Fibroblast of lung (primary cell): ENCODE results near the gene RTP3. TPM values are rescaled to one million over a fixed set of nuclear protein-coding genes. Genes with fewer than 3 reads are reported as not detected.

Experiments
- DNase-seq, 2 donors: peaks; one replicate each; pipeline versions ENCODE4 v3.0.0 to v3.0.0-alpha.2; 2010; ENCODE audit warnings: low read depth in 2 of 2
- H2AFZ ChIP-seq: 2 replicates; pipeline ENCODE4 v1.5.1; 2012; ENCODE audit warnings: low read length, control low read depth, inconsistent platforms
- H3K27ac ChIP-seq: 2 replicates; pipeline ENCODE4 v1.5.1; 2011; ENCODE audit warnings: low read length, control low read depth; ENCODE audit not compliant: insufficient read depth
- H3K27me3 ChIP-seq: 2 replicates; pipeline ENCODE4 v1.5.1; 2011; ENCODE audit warnings: mild to moderate bottlenecking, low read length; ENCODE audit not compliant: control insufficient read depth, insufficient read depth
- H3K36me3 ChIP-seq: 2 replicates; pipeline ENCODE4 v1.5.1; 2011; ENCODE audit warnings: low read length; ENCODE audit not compliant: control insufficient read depth, insufficient read depth
- H3K4me1 ChIP-seq: 2 replicates; pipeline ENCODE4 v1.5.1; 2011; ENCODE audit warnings: low read length; ENCODE audit not compliant: control insufficient read depth, insufficient read depth; ENCODE audit errors: extremely low read depth
- H3K4me2 ChIP-seq: 2 replicates; pipeline ENCODE4 v1.5.1; 2011; ENCODE audit warnings: low read length, control low read depth; ENCODE audit not compliant: insufficient read depth; ENCODE audit errors: extremely low read depth
- H3K4me3 ChIP-seq, 4 experiments: fragments of 200-600 bp in 1 of 4; sonication (generic) in 1 of 4; replicated peaks in 1 of 4; 2 replicates each; pipeline ENCODE4 v1.5.1; 2011 to 2016; ENCODE audit warnings: low read length in 4 of 4, low read depth in 3 of 4, mild to moderate bottlenecking in 3 of 4, control low read depth in 2 of 4, inconsistent platforms in 1 of 4, mixed read lengths in 1 of 4; ENCODE audit not compliant: insufficient read depth in 1 of 4; ENCODE audit errors: control extremely low read depth in 1 of 4
- H3K79me2 ChIP-seq: 2 replicates; pipeline ENCODE4 v1.5.1; 2012; ENCODE audit warnings: mild to moderate bottlenecking, low read length, inconsistent platforms; ENCODE audit not compliant: control insufficient read depth, insufficient read depth
- H3K9ac ChIP-seq: 2 replicates; pipeline ENCODE4 v1.5.1; 2011; ENCODE audit warnings: mild to moderate bottlenecking, low read length, control low read depth; ENCODE audit not compliant: insufficient read depth
- H3K9me3 ChIP-seq: 2 replicates; pipeline ENCODE4 v1.5.1; 2012; ENCODE audit warnings: low read depth, low read length; ENCODE audit not compliant: control insufficient read depth, insufficient read depth
- H4K20me1 ChIP-seq: 2 replicates; pipeline ENCODE4 v1.5.1; 2011; ENCODE audit warnings: low read length; ENCODE audit not compliant: control insufficient read depth, insufficient read depth; ENCODE audit errors: extremely low read depth
- EZH2 ChIP-seq: IDR thresholded peaks from 2 replicates; pipeline ENCODE4 v1.5.1; 2012; ENCODE audit warnings: low read length, control low read depth, mild to moderate bottlenecking; ENCODE audit errors: missing control alignments
- polyA plus RNA-seq, 2 donors: library from polyadenylated mRNA; depleted of rRNA in 1 of 2; stranded (reverse) in 1 of 2; unstranded in 1 of 2; fragments of >200 nt; gene quantifications; 2 replicates each; pipeline ENCODE4 v1.2.1, GENCODE V29; 2011 to 2012; ENCODE audit warnings: missing spikeins in 1 of 2
- total RNA-seq: library from RNA; depleted of rRNA; stranded (reverse); fragments of >200 nt; gene quantifications from 2 replicates; pipeline ENCODE4 v1.2.1, GENCODE V29; 2014
- TF ChIP-seq, protein P1 (sequence below), 2 donors: IDR thresholded peaks in 1 of 2; conservative IDR thresholded peaks in 1 of 2; 1 replicate in 1 of 2; 2 replicates in 1 of 2; pipeline ENCODE4 v1.5.1; 2011 to 2012; ENCODE audit warnings: low read length in 2 of 2, control low read depth in 1 of 2, inconsistent platforms in 1 of 2, low read depth in 1 of 2, mild to moderate bottlenecking in 1 of 2

The RTP3 gene
- total and polyA plus RNA-seq, 2 donors (not counting 1 experiment from before 2014, with no cell fraction given): not detected

DNA sequence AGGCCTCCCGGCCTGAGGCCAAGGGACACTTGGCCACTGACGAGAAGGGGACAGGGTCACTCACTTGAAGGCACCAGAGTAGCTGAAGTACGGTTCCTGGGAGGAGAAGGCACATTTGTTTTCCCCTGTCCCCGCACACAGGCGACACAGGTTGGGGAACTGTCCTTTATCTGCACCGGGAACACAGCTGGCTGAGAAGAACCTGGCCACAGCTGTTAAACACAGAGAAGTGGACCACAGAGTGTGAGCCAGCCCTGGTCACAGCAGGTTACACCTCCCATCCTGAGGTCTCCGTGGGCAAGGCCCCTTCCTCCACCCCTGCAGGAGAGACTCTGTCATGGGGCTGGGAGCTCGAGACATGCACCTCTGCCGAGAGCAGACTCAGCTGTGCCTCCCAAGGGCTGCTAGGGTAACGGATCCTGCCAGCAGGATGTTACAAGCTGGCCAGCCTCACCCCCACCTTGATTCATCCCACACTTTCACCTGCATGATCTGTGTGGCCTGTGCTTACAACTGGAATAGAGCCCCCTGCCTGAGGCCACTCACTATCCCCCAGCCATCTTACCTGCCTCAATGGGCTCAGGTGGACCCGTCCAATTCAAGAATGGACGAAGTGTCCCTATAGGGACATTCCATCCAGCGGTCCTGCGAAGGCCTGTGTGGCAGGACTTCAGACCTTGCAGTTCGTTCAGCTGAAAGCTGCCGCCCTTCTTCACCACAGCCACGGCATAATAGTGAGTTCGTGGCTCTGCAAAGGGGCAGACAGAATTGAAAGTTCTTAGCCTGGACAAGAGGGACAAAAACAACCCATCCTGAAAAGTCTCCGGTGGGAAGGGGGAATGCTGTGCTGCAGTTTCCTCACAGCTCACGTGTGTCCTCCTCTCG, 42.3 kb upstream of the RTP3 start:
- H2AFZ ChIP-seq: no peak overlapping the region

DNA sequence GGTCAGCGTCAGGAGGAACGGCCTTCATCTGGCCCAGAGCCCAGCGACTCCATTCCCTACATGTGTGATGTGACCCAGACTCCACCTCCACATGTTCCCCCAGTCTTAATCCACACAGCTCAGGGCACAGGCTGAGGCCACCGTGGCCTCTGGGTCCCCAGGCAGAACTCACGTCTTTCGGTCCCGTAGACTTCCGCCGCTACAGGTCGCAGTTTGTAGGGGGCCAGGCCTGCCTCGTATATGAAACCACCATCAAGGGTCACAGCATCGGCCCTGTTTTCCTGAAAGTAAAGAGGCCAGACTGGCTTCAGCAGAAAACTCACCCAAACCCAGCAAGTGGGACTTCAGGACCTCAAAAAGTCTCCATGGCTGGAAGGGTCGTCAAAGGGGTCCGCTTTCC, 41.7 kb upstream of the RTP3 start:
- Histone ChIP-seq H4K20me1 (no peaks in the 10 kb centered on the region), H3K4me2 (no peak overlapping the region), H3K4me3 (no peak overlapping the region), H3K27me3 (peaks cover 4% of the 10 kb centered on the region), H3K27ac (no peak overlapping the region), H2AFZ (no peak overlapping the region), H3K9ac (no peak overlapping the region), H3K79me2 (no peaks in the 10 kb centered on the region), H3K4me1 (no peaks in the 10 kb centered on the region), H3K36me3 (no peaks in the 10 kb centered on the region), H3K9me3 (no peaks in the 10 kb centered on the region)
- no peak for TF ChIP-seq EZH2
- TF ChIP-seq, protein P1, sequence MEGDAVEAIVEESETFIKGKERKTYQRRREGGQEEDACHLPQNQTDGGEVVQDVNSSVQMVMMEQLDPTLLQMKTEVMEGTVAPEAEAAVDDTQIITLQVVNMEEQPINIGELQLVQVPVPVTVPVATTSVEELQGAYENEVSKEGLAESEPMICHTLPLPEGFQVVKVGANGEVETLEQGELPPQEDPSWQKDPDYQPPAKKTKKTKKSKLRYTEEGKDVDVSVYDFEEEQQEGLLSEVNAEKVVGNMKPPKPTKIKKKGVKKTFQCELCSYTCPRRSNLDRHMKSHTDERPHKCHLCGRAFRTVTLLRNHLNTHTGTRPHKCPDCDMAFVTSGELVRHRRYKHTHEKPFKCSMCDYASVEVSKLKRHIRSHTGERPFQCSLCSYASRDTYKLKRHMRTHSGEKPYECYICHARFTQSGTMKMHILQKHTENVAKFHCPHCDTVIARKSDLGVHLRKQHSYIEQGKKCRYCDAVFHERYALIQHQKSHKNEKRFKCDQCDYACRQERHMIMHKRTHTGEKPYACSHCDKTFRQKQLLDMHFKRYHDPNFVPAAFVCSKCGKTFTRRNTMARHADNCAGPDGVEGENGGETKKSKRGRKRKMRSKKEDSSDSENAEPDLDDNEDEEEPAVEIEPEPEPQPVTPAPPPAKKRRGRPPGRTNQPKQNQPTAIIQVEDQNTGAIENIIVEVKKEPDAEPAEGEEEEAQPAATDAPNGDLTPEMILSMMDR (conservative IDR thresholded peaks at IDR 0.05 in 1 of 2, IDR thresholded peaks at IDR 0.05 in 1 of 2; ENCODE audit: low read depth in 1 of 2, low read length in 2 of 2): no peak
- DNase-seq: no peak

More for the DNA sequence above, 42.3 kb upstream of the RTP3 start:
- Histone ChIP-seq H3K9ac (no peak overlapping the region), H3K36me3 (no peaks in the 10 kb centered on the region), H3K27ac (no peak overlapping the region), H3K27me3 (peaks cover 4% of the 10 kb centered on the region), H3K9me3 (no peaks in the 10 kb centered on the region), H3K4me2 (no peak overlapping the region), H4K20me1 (no peaks in the 10 kb centered on the region), H3K4me3 (no peak overlapping the region), H3K4me1 (no peaks in the 10 kb centered on the region), H3K79me2 (no peaks in the 10 kb centered on the region)
- TF ChIP-seq, protein P1 (conservative IDR thresholded peaks at IDR 0.05 in 1 of 2, IDR thresholded peaks at IDR 0.05 in 1 of 2; ENCODE audit: low read depth in 1 of 2, low read length in 2 of 2): no peak
- no peak for TF ChIP-seq EZH2
- DNase-seq: no peak

DNA sequence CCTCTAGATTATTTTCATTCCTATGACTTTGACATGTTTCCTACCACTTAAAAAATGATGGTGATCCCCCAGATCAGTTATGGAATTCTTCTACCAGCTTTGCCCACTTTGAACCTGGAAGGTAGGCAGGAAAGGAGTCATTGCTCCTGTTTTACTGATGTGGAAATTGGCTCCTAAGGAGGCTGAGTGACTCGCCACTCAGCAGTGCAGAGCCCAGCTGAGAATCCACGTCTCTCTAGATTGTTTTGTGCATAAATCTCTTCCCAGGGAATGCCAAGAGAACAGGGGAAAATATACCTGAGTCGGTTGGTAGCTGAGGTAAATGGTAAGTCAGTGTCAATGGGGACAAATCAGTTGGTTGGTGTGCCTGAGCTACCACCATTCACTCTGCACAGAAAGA, 37.7 kb upstream of the RTP3 start:
- Histone ChIP-seq H3K79me2 (no peaks in the 10 kb centered on the region), H2AFZ (no peak overlapping the region), H4K20me1 (no peaks in the 10 kb centered on the region), H3K4me1 (no peaks in the 10 kb centered on the region), H3K4me2 (no peak overlapping the region), H3K27me3 (peaks cover 16% of the 10 kb centered on the region), H3K9ac (no peak overlapping the region), H3K27ac (no peak overlapping the region), H3K9me3 (no peaks in the 10 kb centered on the region), H3K36me3 (no peaks in the 10 kb centered on the region), H3K4me3 (no peak overlapping the region)
- TF ChIP-seq EZH2: no peak
- TF ChIP-seq, protein P1 (conservative IDR thresholded peaks at IDR 0.05 in 1 of 2, IDR thresholded peaks at IDR 0.05 in 1 of 2; ENCODE audit: low read depth in 1 of 2, low read length in 2 of 2): no peak
- no peak for DNase-seq
